ENCODE data around the gene PATJ. TPM values are rescaled to one million over a fixed set of nuclear protein-coding genes. Genes with fewer than 3 reads are reported as not detected.
A peak's percentile ranks its signal among the peaks of the same experiment; 100 is the strongest.

Gene PATJ
- total RNA-seq, 1 experiment from 2014 or later, result 28.7 TPM

GRCh38 chr1:61851235-61851634 lies 109.0 kb downstream of the PATJ start:
- Histone ChIP-seq H3K4me3 (ENCODE audit: low read length) (no peak overlapping the region), H3K9ac (ENCODE audit: low read length) (no peak overlapping the region), H3K79me2 (ENCODE audit: low read length) (no peaks in the 10 kb centered on the region), H3F3A (ENCODE audit: low read length, unreplicated experiment) (no peaks in the 10 kb centered on the region), H3K4me1 (ENCODE audit: insufficient read depth, low read length) (no peaks in the 10 kb centered on the region), H3K4me2 (ENCODE audit: low read length) (no peak overlapping the region), H2AFZ (ENCODE audit: low read length) (no peak overlapping the region), H3K27ac (ENCODE audit: low read length) (no peak overlapping the region), H4K20me1 (ENCODE audit: low read length) (no peaks in the 10 kb centered on the region), H3K36me3 (ENCODE audit: low read depth, low read length) (peaks cover 3% of the 10 kb centered on the region; the same call in 1 of the 2 replicates), H3K9me3 (ENCODE audit: low read length) (no peaks in the 10 kb centered on the region), H3K27me3 (ENCODE audit: low read length) (no peaks in the 10 kb centered on the region), H3K9me2 (replicated peaks; ENCODE audit: low read length) (no peaks in the 10 kb centered on the region)
- ChIA-PET CTCF (interaction anchor here (0.6 kb wide), 3 partner anchors 13 to 125 kb away, joined by 4 to 13 read pairs (median 10); no protein-coding TSS in a partner anchor), POLR2A (ENCODE audit: unreplicated experiment) (no interaction called here)
- ATAC-seq (no peak), DNase-seq (no peak)
- TF ChIP-seq EZH2phosphoT487 (IDR thresholded peaks at IDR 0.05; ENCODE audit: borderline replicate concordance, low read length) (no peak), CTCF (conservative IDR thresholded peaks at IDR 0.05; ENCODE audit: low read depth, low read length) (no peak), EZH2 (IDR thresholded peaks at IDR 0.05; ENCODE audit: low read length, unreplicated experiment) (no peak)
- intact Hi-C loops (cut with micrococcal nuclease), result loop anchor here (5.0 to 10.0 kb wide), 6 partner anchors 156 to 874 kb away; no protein-coding TSS in a partner anchor
- BruUV-seq (replicated peaks), result no TSS peak

- Histone ChIP-seq H3K79me2 (ENCODE audit: low read length) (no peaks in the 10 kb centered on the region), H3K27me3 (ENCODE audit: low read length) (no peaks in the 10 kb centered on the region), H3F3A (ENCODE audit: low read length, unreplicated experiment) (no peaks in the 10 kb centered on the region), H4K20me1 (ENCODE audit: low read length) (no peaks in the 10 kb centered on the region), H3K9me3 (ENCODE audit: low read length) (no peaks in the 10 kb centered on the region), H3K9me2 (replicated peaks; ENCODE audit: low read length) (no peaks in the 10 kb centered on the region), H3K27ac (ENCODE audit: low read length) (no peak overlapping the region), H3K4me2 (ENCODE audit: low read length) (no peak overlapping the region), H2AFZ (ENCODE audit: low read length) (no peak overlapping the region), H3K9ac (ENCODE audit: low read length) (no peak overlapping the region), H3K36me3 (ENCODE audit: low read depth, low read length) (peaks cover 3% of the 10 kb centered on the region; the same call in 1 of the 2 replicates), H3K4me1 (ENCODE audit: insufficient read depth, low read length) (no peaks in the 10 kb centered on the region), H3K4me3 (ENCODE audit: low read length) (no peak overlapping the region)
- ATAC-seq (peak; percentile 81), DNase-seq (peak; percentile 79)
- intact Hi-C loops (cut with micrococcal nuclease), result loop anchor here (1.0 to 10.0 kb wide), 9 partner anchors 127 to 875 kb away; partner anchors contain the start of gene TM2D1
- BruUV-seq (replicated peaks), result no TSS peak
- POLR2A ChIA-PET (ENCODE audit: unreplicated experiment), result no interaction called here
- no peak for TF ChIP-seq EZH2phosphoT487 (IDR thresholded peaks at IDR 0.05; ENCODE audit: borderline replicate concordance, low read length)
- TF ChIP-seq EZH2 (IDR thresholded peaks at IDR 0.05; ENCODE audit: low read length, unreplicated experiment), result no peak
- peak; percentile 86 for TF ChIP-seq CTCF (conservative IDR thresholded peaks at IDR 0.05; ENCODE audit: low read depth, low read length)
- CTCF ChIA-PET, result interaction anchor here (0.6 kb wide), 3 partner anchors 14 to 125 kb away, joined by 4 to 13 read pairs (median 10); no protein-coding TSS in a partner anchor
These were observed 109.8 kb downstream of the PATJ start for GRCh38 chr1:61851849-61852669.

GRCh38 chr1:61852670-61853015 lies 110.4 kb downstream of the PATJ start:
- POLR2A ChIA-PET (ENCODE audit: unreplicated experiment), result no interaction called here
- Histone ChIP-seq H3K79me2 (ENCODE audit: low read length) (no peaks in the 10 kb centered on the region), H3K4me2 (ENCODE audit: low read length) (no peak overlapping the region), H3K9me3 (ENCODE audit: low read length) (no peaks in the 10 kb centered on the region), H3K4me1 (ENCODE audit: insufficient read depth, low read length) (no peaks in the 10 kb centered on the region), H2AFZ (ENCODE audit: low read length) (no peak overlapping the region), H3K9ac (ENCODE audit: low read length) (no peak overlapping the region), H3F3A (ENCODE audit: low read length, unreplicated experiment) (no peaks in the 10 kb centered on the region), H3K4me3 (ENCODE audit: low read length) (no peak overlapping the region), H4K20me1 (ENCODE audit: low read length) (no peaks in the 10 kb centered on the region), H3K27me3 (ENCODE audit: low read length) (no peaks in the 10 kb centered on the region), H3K36me3 (ENCODE audit: low read depth, low read length) (peaks cover 3% of the 10 kb centered on the region; the same call in 1 of the 2 replicates), H3K9me2 (replicated peaks; ENCODE audit: low read length) (no peaks in the 10 kb centered on the region), H3K27ac (ENCODE audit: low read length) (no peak overlapping the region)
- intact Hi-C loops (cut with micrococcal nuclease), result loop anchor here (1.0 to 10.0 kb wide), 9 partner anchors 127 to 875 kb away; partner anchors contain the start of gene TM2D1
- no peak for TF ChIP-seq EZH2 (IDR thresholded peaks at IDR 0.05; ENCODE audit: low read length, unreplicated experiment)
- TF ChIP-seq CTCF (conservative IDR thresholded peaks at IDR 0.05; ENCODE audit: low read depth, low read length), result no peak
- TF ChIP-seq EZH2phosphoT487 (IDR thresholded peaks at IDR 0.05; ENCODE audit: borderline replicate concordance, low read length), result no peak
- ATAC-seq (no peak), DNase-seq (no peak)
- CTCF ChIA-PET, result no interaction called here
- BruUV-seq (replicated peaks), result no TSS peak
